ENCODE data around the gene GPATCH1.

DNA sequence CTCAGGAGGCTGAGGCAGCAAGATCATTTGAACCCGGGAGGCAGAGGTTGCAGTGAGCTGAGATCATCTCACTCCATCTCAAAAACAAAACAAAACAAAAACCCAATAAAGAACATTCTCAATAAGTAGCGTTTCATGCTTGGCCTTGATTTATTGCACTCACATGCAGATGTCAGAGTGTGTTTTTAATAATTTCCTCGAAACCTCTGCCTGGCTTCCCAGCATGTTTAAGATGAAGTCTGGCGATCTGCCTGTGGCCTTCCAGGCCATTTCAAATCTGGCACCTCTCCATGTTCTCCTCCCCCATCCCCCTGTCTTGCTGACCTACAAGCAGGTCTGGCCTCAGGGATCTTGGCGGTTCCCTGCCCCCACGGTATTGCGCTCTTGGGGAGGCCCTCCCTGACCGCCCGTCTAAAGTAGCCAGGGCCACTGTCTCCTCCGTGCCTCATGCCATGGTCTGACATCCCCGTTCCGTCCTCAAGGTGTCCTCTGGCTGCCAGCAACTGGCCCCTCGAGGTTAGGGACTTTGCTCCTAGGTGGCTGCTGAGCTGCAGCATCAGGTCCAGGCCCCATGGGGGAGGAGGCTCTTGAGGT is 52.6 kb downstream of the GPATCH1 start:
- TF ChIP-seq EZH2 (IDR thresholded peaks at IDR 0.05; ENCODE audit: borderline replicate concordance, low read depth, low read length, severe bottlenecking), result no peak
- TF ChIP-seq, protein P1, sequence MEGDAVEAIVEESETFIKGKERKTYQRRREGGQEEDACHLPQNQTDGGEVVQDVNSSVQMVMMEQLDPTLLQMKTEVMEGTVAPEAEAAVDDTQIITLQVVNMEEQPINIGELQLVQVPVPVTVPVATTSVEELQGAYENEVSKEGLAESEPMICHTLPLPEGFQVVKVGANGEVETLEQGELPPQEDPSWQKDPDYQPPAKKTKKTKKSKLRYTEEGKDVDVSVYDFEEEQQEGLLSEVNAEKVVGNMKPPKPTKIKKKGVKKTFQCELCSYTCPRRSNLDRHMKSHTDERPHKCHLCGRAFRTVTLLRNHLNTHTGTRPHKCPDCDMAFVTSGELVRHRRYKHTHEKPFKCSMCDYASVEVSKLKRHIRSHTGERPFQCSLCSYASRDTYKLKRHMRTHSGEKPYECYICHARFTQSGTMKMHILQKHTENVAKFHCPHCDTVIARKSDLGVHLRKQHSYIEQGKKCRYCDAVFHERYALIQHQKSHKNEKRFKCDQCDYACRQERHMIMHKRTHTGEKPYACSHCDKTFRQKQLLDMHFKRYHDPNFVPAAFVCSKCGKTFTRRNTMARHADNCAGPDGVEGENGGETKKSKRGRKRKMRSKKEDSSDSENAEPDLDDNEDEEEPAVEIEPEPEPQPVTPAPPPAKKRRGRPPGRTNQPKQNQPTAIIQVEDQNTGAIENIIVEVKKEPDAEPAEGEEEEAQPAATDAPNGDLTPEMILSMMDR (IDR thresholded peaks at IDR 0.05; ENCODE audit: borderline replicate concordance, extremely low read depth, low read length, poor library complexity, severe bottlenecking), result no peak
